ENCODE measurements around the gene ENTPD2. TPM values are rescaled to one million over a fixed set of nuclear protein-coding genes. Genes with fewer than 3 reads are reported as not detected.

The ENTPD2 gene
- total and polyA plus RNA-seq, 2 donors (not counting 3 experiments of a cell fraction or from before 2014, with no cell fraction given), result not detected

GRCh38 chr9:137068539-137069507 lies 15.0 kb upstream of the ENTPD2 start:
- Histone ChIP-seq H3K36me3 (ENCODE audit: control insufficient read depth in 2 of 2, extremely low read depth in 1 of 2, insufficient read depth in 2 of 2, low read length in 2 of 2) (no peaks in the 10 kb centered on the region), H3K9ac (replicated peaks; ENCODE audit: extremely low read depth, insufficient read depth, low read length) (no peak overlapping the region), H3K27me3 (ENCODE audit: control insufficient read depth in 2 of 2, insufficient read depth in 2 of 2, low read length in 2 of 2) (no peaks in the 10 kb centered on the region), H3K27ac (ENCODE audit: insufficient read depth, low read depth, low read length) (no peak overlapping the region), H3K9me1 (replicated peaks; ENCODE audit: control insufficient read depth, extremely low read depth, insufficient read depth, low read length) (no peaks in the 10 kb centered on the region), H3K9me3 (replicated peaks; ENCODE audit: control insufficient read depth, insufficient read depth, low read length) (no peaks in the 10 kb centered on the region), H3K79me2 (ENCODE audit: control insufficient read depth, insufficient read depth, low read length) (peaks cover 9% of the 10 kb centered on the region), H3K4me2 (ENCODE audit: insufficient read depth, low read length) (peak overlapping the region; percentile 69), H4K20me1 (replicated peaks; ENCODE audit: control insufficient read depth, extremely low read depth, insufficient read depth, low read length) (no peaks in the 10 kb centered on the region), H3K4me1 (ENCODE audit: control insufficient read depth, extremely low read depth, insufficient read depth, low read length) (peaks cover 11% of the 10 kb centered on the region), H2AFZ (ENCODE audit: low read depth, low read length) (no peak overlapping the region), H3K4me3 (replicated peaks in 1 of 3; ENCODE audit: insufficient read depth in 1 of 3, low read depth in 1 of 3, low read length in 3 of 3) (peak overlapping the region in 1 of 3 experiments; percentile 49)
- ChIA-PET POLR2A (no interaction called here), CTCF (interaction anchor here (1.0 to 8.0 kb wide), 11 partner anchors 8 to 289 kb away, joined by 3 to 152 read pairs (median 4); partner anchors contain the start of genes ABCA2, MAN1B1, NPDC1 and RNF224)
- FAIRE-seq (no peak), DNase-seq (ENCODE audit: low read depth, low spot score) (no peak)
- intact Hi-C loops (cut with micrococcal nuclease) (no loop called here), dilution Hi-C loops (cut with MboI; ENCODE audit: extremely low pct_ligation_motif_present, low sequenced_read_pairs) (no loop called here)
- TF ChIP-seq MYC (IDR thresholded peaks at IDR 0.05; ENCODE audit: low read depth, low read length) (no peak), POLR2A (IDR thresholded peaks at IDR 0.05; ENCODE audit: low read depth, low read length) (no peak), JUN (IDR thresholded peaks at IDR 0.05; ENCODE audit: borderline replicate concordance, insufficient read depth, insufficient read length, low read depth) (no peak), POLR2AphosphoS5 (IDR thresholded peaks at IDR 0.05; ENCODE audit: insufficient read depth, low read depth, low read length) (no peak), FOS (IDR thresholded peaks at IDR 0.05; ENCODE audit: borderline replicate concordance, insufficient read depth, low read length) (no peak), CTCF (IDR thresholded peaks at IDR 0.05; ENCODE audit: extremely low read depth in 1 of 2, insufficient read depth in 1 of 2, low read depth in 1 of 2, low read length in 2 of 2) (no peak), EZH2 (IDR thresholded peaks at IDR 0.05; ENCODE audit: borderline replicate concordance, low read depth, low read length, severe bottlenecking) (no peak), GATA2 (IDR thresholded peaks at IDR 0.05; ENCODE audit: insufficient read depth, insufficient read length, low read depth, low read length) (no peak), MAX (IDR thresholded peaks at IDR 0.05; ENCODE audit: insufficient read depth, insufficient read length) (no peak)
- BruUV-seq (replicated peaks), result no TSS peak
